ENCODE data around the gene PRSS33.

Gene PRSS33

GRCh38 chr16:2749936-2750335, 37.4 kb downstream of the PRSS33 start:
- DNase-seq (ENCODE audit: low read depth) = no peak
- no peak overlapping the region for H3K4me3 ChIP-seq (ENCODE audit: low read depth, low read length)

- H3K4me3 ChIP-seq (ENCODE audit: low read depth, low read length) = no peak overlapping the region
- no peak for DNase-seq (ENCODE audit: low read depth)
Observed at GRCh38 chr16:2749476-2749875, 37.9 kb downstream of the PRSS33 start.

GRCh38 chr16:2748757-2749455, 38.5 kb downstream of the PRSS33 start:
- DNase-seq (ENCODE audit: low read depth) = no peak
- no peak overlapping the region for H3K4me3 ChIP-seq (ENCODE audit: low read depth, low read length)

GRCh38 chr16:2745961-2746360, 41.4 kb downstream of the PRSS33 start:
- no peak for DNase-seq (ENCODE audit: low read depth)
- no peak overlapping the region for H3K4me3 ChIP-seq (ENCODE audit: low read depth, low read length)

GRCh38 chr16:2745116-2745890, 42.1 kb downstream of the PRSS33 start:
- DNase-seq (ENCODE audit: low read depth) = no peak
- H3K4me3 ChIP-seq (ENCODE audit: low read depth, low read length) = no peak overlapping the region

GRCh38 chr16:2744711-2745110, 42.6 kb downstream of the PRSS33 start:
- no peak overlapping the region for H3K4me3 ChIP-seq (ENCODE audit: low read depth, low read length)
- no peak for DNase-seq (ENCODE audit: low read depth)

- no peak for DNase-seq (ENCODE audit: low read depth)
- no peak overlapping the region for H3K4me3 ChIP-seq (ENCODE audit: low read depth, low read length)
Observed at GRCh38 chr16:2743007-2743810, 44.2 kb downstream of the PRSS33 start.

GRCh38 chr16:2742323-2743006, 44.9 kb downstream of the PRSS33 start:
- no peak overlapping the region for H3K4me3 ChIP-seq (ENCODE audit: low read depth, low read length)
- no peak for DNase-seq (ENCODE audit: low read depth)

GRCh38 chr16:2741168-2741567, 46.2 kb downstream of the PRSS33 start:
- DNase-seq (ENCODE audit: low read depth) = no peak
- H3K4me3 ChIP-seq (ENCODE audit: low read depth, low read length) = no peak overlapping the region

GRCh38 chr16:2740476-2740875, 46.9 kb downstream of the PRSS33 start:
- H3K4me3 ChIP-seq (ENCODE audit: low read depth, low read length) = no peak overlapping the region
- no peak for DNase-seq (ENCODE audit: low read depth)

- no peak overlapping the region for H3K4me3 ChIP-seq (ENCODE audit: low read depth, low read length)
- no peak for DNase-seq (ENCODE audit: low read depth)
Observed at GRCh38 chr16:2739625-2740430, 47.5 kb downstream of the PRSS33 start.

- H3K4me3 ChIP-seq (ENCODE audit: low read depth, low read length) = no peak overlapping the region
- no peak for DNase-seq (ENCODE audit: low read depth)
Observed at GRCh38 chr16:2738615-2739014, 48.7 kb downstream of the PRSS33 start.

- DNase-seq (ENCODE audit: low read depth) = no peak
- no peak overlapping the region for H3K4me3 ChIP-seq (ENCODE audit: low read depth, low read length)
Observed at GRCh38 chr16:2737895-2738418, 49.4 kb downstream of the PRSS33 start.

GRCh38 chr16:2737238-2737605, 50.1 kb downstream of the PRSS33 start:
- DNase-seq (ENCODE audit: low read depth) = no peak
- no peak overlapping the region for H3K4me3 ChIP-seq (ENCODE audit: low read depth, low read length)

- no peak overlapping the region for H3K4me3 ChIP-seq (ENCODE audit: low read depth, low read length)
Observed at GRCh38 chr16:2736476-2737237, 50.7 kb downstream of the PRSS33 start.

GRCh38 chr16:2734844-2735515, 52.4 kb downstream of the PRSS33 start:
- DNase-seq (ENCODE audit: low read depth) = no peak
- H3K4me3 ChIP-seq (ENCODE audit: low read depth, low read length) = no peak overlapping the region

More at GRCh38 chr16:2736476-2737237, 50.7 kb downstream of the PRSS33 start:
- no peak for DNase-seq (ENCODE audit: low read depth)
